BLaER1 (cell line): ENCODE results near the gene CALM3.
A peak's percentile ranks its signal among the peaks of the same experiment; 100 is the strongest.

Source experiments
- H3K27ac ChIP-seq: shearing (Covaris generic); formaldehyde crosslinking; 2 replicates; pipeline ENCODE4 v1.8.1; 2022
- H3K27me3 ChIP-seq: shearing (Covaris generic); formaldehyde crosslinking; 2 replicates; pipeline ENCODE4 v1.8.1; 2022
- H3K36me3 ChIP-seq: shearing (Covaris generic); formaldehyde crosslinking; 2 replicates; pipeline ENCODE4 v1.8.1; 2022
- H3K4me1 ChIP-seq: shearing (Covaris generic); formaldehyde crosslinking; 2 replicates; pipeline ENCODE4 v1.8.1; 2022
- H3K4me2 ChIP-seq: shearing (Covaris generic); formaldehyde crosslinking; 2 replicates; pipeline ENCODE4 v1.8.1; 2022
- H3K4me3 ChIP-seq: shearing (Covaris generic); formaldehyde crosslinking; 2 replicates; pipeline ENCODE4 v1.8.1; 2022
- H3K9ac ChIP-seq: shearing (Covaris generic); formaldehyde crosslinking; 2 replicates; pipeline ENCODE4 v1.8.1; 2022
- H3K9me3 ChIP-seq: shearing (Covaris generic); formaldehyde crosslinking; 2 replicates; pipeline ENCODE4 v1.8.1; 2022
- H4K20me1 ChIP-seq: shearing (Covaris generic); formaldehyde crosslinking; 2 replicates; pipeline ENCODE4 v1.8.1; 2022
- Cebpa-rat ChIP-seq: shearing (Covaris generic); IDR thresholded peaks from 2 replicates; pipeline ENCODE4 v1.8.1; 2022

The CALM3 gene

GRCh38 chr19:46610851-46611770 lies 10.0 kb downstream of the CALM3 start:
- no peak overlapping the region for H3K27ac ChIP-seq
- peaks cover 48% of the 10 kb centered on the region for H3K36me3 ChIP-seq
- peaks cover 67% of the 10 kb centered on the region for H4K20me1 ChIP-seq
- no peaks in the 10 kb centered on the region for H3K9me3 ChIP-seq
- no peaks in the 10 kb centered on the region for H3K27me3 ChIP-seq
- TF ChIP-seq Cebpa-rat: no peak
- H3K9ac ChIP-seq: no peak overlapping the region
- H3K4me1 ChIP-seq: peaks cover 78% of the 10 kb centered on the region
- H3K4me3 ChIP-seq: no peak overlapping the region
- peak overlapping the region; percentile 70 for H3K4me2 ChIP-seq

DNA sequence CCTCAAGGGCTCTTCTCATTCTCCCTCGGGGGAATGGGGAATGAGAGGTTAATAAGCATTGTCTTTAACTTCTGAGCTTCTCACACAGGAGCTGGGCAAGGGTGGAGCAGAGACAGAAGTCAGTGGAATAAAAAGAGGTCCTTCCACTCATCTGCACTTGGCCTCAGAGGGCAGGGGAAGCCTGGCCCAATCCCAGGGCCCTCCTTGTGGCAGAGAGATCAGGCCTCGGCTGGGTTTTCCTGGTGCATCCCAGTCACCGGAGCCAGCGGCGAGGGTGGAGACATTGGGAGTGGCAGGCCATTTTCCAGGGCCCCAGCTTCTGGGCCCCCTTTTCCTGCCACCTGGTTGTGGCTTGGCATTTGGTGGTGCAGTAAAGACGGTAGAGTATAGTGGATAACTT lies 10.6 kb downstream of the CALM3 start:
- no peaks in the 10 kb centered on the region for H3K9me3 ChIP-seq
- H3K4me3 ChIP-seq: no peak overlapping the region
- H3K36me3 ChIP-seq: peaks cover 41% of the 10 kb centered on the region
- H3K27me3 ChIP-seq: no peaks in the 10 kb centered on the region
- H4K20me1 ChIP-seq: peaks cover 60% of the 10 kb centered on the region
- peak overlapping the region; percentile 70 for H3K4me2 ChIP-seq
- H3K9ac ChIP-seq: no peak overlapping the region
- no peak overlapping the region for H3K27ac ChIP-seq
- peaks cover 78% of the 10 kb centered on the region for H3K4me1 ChIP-seq
- no peak for TF ChIP-seq Cebpa-rat

GRCh38 chr19:46613525-46613924 lies 12.4 kb downstream of the CALM3 start:
- Histone ChIP-seq H3K9me3 (no peaks in the 10 kb centered on the region), H3K9ac (no peak overlapping the region), H4K20me1 (peaks cover 43% of the 10 kb centered on the region), H3K27me3 (no peaks in the 10 kb centered on the region), H3K4me1 (peaks cover 81% of the 10 kb centered on the region), H3K4me2 (no peak overlapping the region), H3K4me3 (no peak overlapping the region), H3K36me3 (peaks cover 24% of the 10 kb centered on the region), H3K27ac (no peak overlapping the region)
- no peak for TF ChIP-seq Cebpa-rat

- Histone ChIP-seq H3K27ac (no peak overlapping the region), H3K27me3 (no peaks in the 10 kb centered on the region), H4K20me1 (peaks cover 36% of the 10 kb centered on the region), H3K9ac (no peak overlapping the region), H3K9me3 (no peaks in the 10 kb centered on the region), H3K4me1 (peaks cover 85% of the 10 kb centered on the region), H3K4me3 (no peak overlapping the region), H3K36me3 (peaks cover 17% of the 10 kb centered on the region), H3K4me2 (peak overlapping the region; percentile 35; the same call in 1 of the 2 replicates)
- no peak for TF ChIP-seq Cebpa-rat
Observed at GRCh38 chr19:46614114-46614722, 13.1 kb downstream of the CALM3 start.

- Histone ChIP-seq H3K4me2 (peak overlapping the region; percentile 86), H3K27me3 (no peaks in the 10 kb centered on the region), H4K20me1 (peaks cover 18% of the 10 kb centered on the region), H3K9me3 (no peaks in the 10 kb centered on the region), H3K36me3 (peaks cover under 1% of the 10 kb centered on the region; the same call in 1 of the 2 replicates), H3K27ac (no peak overlapping the region), H3K4me3 (no peak overlapping the region), H3K4me1 (peaks cover 86% of the 10 kb centered on the region), H3K9ac (no peak overlapping the region)
- no peak for TF ChIP-seq Cebpa-rat
Observed at GRCh38 chr19:46615966-46616365, 14.8 kb downstream of the CALM3 start.

- H3K4me1 ChIP-seq: peaks cover 86% of the 10 kb centered on the region
- peak overlapping the region; percentile 59 for H3K9ac ChIP-seq
- peak overlapping the region; percentile 52; the same call in 1 of the 2 replicates for H3K27ac ChIP-seq
- H4K20me1 ChIP-seq: peaks cover 10% of the 10 kb centered on the region
- no peak for TF ChIP-seq Cebpa-rat
- H3K9me3 ChIP-seq: no peaks in the 10 kb centered on the region
- no peaks in the 10 kb centered on the region for H3K36me3 ChIP-seq
- H3K27me3 ChIP-seq: no peaks in the 10 kb centered on the region
- peak overlapping the region; percentile 86 for H3K4me2 ChIP-seq
- H3K4me3 ChIP-seq: peak overlapping the region; percentile 20; the same call in 1 of the 2 replicates
Observed at GRCh38 chr19:46616631-46617322, 15.6 kb downstream of the CALM3 start.

- Histone ChIP-seq H3K4me1 (peaks cover 84% of the 10 kb centered on the region), H4K20me1 (peaks cover 2% of the 10 kb centered on the region), H3K27me3 (no peaks in the 10 kb centered on the region), H3K27ac (no peak overlapping the region), H3K36me3 (no peaks in the 10 kb centered on the region), H3K4me3 (no peak overlapping the region), H3K9ac (no peak overlapping the region), H3K9me3 (no peaks in the 10 kb centered on the region), H3K4me2 (peak overlapping the region; percentile 86)
- no peak for TF ChIP-seq Cebpa-rat
Observed at GRCh38 chr19:46617601-46618000, 16.5 kb downstream of the CALM3 start.

DNA sequence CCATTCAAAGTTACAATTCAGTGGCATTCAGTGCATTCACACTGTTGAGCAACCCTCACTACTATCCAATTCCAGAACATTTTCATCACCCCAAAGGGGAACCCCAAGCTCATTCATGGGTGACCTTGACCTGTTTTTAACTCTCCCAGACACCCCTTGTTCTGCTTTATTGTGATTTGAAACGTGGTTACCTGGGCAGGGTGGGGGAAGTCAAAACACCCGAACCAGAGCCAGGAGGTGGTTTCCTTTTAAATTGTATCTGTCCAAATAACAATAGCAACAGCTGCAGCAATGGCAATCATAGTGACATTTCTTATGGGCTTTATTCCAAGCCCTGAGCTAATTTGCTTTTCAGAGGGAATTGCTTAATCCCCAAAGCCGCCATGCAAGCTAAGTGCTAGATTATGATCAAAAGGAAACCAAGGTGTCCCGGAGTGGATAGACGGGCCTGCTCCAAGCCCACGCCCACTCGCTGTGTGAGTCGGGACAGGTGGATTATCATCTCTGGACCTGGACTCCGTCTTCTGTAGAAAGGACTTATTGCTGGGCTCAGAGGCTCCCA lies 17.6 kb downstream of the CALM3 start:
- no peaks in the 10 kb centered on the region for H3K27me3 ChIP-seq
- no peak overlapping the region for H3K4me3 ChIP-seq
- H3K27ac ChIP-seq: no peak overlapping the region

DNA sequence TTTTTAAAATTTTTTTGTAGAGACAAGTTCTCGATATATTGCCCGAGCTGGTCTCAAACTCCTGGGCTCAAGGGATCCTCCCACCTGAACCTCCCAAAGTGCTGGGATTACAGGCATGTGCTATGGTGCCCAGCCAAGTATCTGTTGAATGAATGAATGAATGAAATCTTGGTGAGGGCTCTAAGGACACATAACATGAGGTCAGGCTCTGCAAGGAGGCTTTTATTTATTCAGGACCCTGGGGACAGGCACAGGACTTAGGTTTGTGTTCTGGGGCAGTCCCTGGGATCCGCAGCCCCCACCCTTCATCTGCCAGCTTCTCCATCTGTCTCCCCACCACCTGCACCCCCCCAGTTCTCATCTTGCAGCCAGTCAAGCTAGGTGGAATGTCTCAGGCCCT lies 19.1 kb downstream of the CALM3 start:
- H3K4me3 ChIP-seq: no peak overlapping the region
- no peaks in the 10 kb centered on the region for H4K20me1 ChIP-seq
- no peaks in the 10 kb centered on the region for H3K36me3 ChIP-seq
- no peak for TF ChIP-seq Cebpa-rat
- H3K4me2 ChIP-seq: peak overlapping the region; percentile 81
- peak overlapping the region; percentile 55; the same call in 1 of the 2 replicates for H3K27ac ChIP-seq
- no peaks in the 10 kb centered on the region for H3K9me3 ChIP-seq
- H3K27me3 ChIP-seq: no peaks in the 10 kb centered on the region
- H3K9ac ChIP-seq: peak overlapping the region; percentile 31; the same call in 1 of the 2 replicates
- peaks cover 93% of the 10 kb centered on the region for H3K4me1 ChIP-seq

More for the DNA sequence above, 17.6 kb downstream of the CALM3 start:
- no peaks in the 10 kb centered on the region for H4K20me1 ChIP-seq
- peaks cover 87% of the 10 kb centered on the region for H3K4me1 ChIP-seq
- H3K9me3 ChIP-seq: no peaks in the 10 kb centered on the region
- no peak for TF ChIP-seq Cebpa-rat
- no peaks in the 10 kb centered on the region for H3K36me3 ChIP-seq
- no peak overlapping the region for H3K9ac ChIP-seq
- peak overlapping the region; percentile 81 for H3K4me2 ChIP-seq
